Naive thymus-derived CD4-positive, alpha-beta T cell (primary cell): ENCODE data around the gene OSBPL1A. TPM values are rescaled to one million over a fixed set of nuclear protein-coding genes. Genes with fewer than 3 reads are reported as not detected.
"Not testable (repeated sequence)": the region's sequence is repeated elsewhere in the genome, so short reads cannot be mapped to it uniquely, and the experiment has no call there.

Experiments
- ATAC-seq: fragments of 150-1000 bp; cut with Tn5 transposase; 2 replicates; pipeline ENCODE4 v1.10.0; 2021; ENCODE audit warnings: mild to moderate bottlenecking, moderate library complexity
- CTCF ChIA-PET: fragments of 350-600 bp; sonication (Branson Sonifier 250); formaldehyde crosslinking; loops from one replicate; lab custom pipeline; 2021; ENCODE audit warnings: antibody characterized with exemption; lab: Charles Lee
- POLR2A ChIA-PET: fragments of 350-600 bp; sonication (Branson Sonifier 250); formaldehyde crosslinking; loops from one replicate; lab custom pipeline; 2021; ENCODE audit warnings: antibody characterized with exemption, inconsistent platforms; lab: Charles Lee
- DNase-seq, 9 donors: peaks; one replicate each; pipeline versions ENCODE4 v3.0.0 to v3.0.0-alpha.2; 2020 to 2022; ENCODE audit warnings: mixed read lengths in 1 of 9
- H3K27ac ChIP-seq: one replicate; pipeline ENCODE4 v1.7.0; 2013; ENCODE audit warnings: mild to moderate bottlenecking, low read depth, low read length, moderate library complexity
- H3K27me3 ChIP-seq, 2 donors: one replicate each; pipeline ENCODE4 v1.7.0; 2013; ENCODE audit warnings: low read length in 2 of 2, mild to moderate bottlenecking in 2 of 2, moderate library complexity in 2 of 2; ENCODE audit not compliant: control insufficient read depth in 2 of 2, insufficient read depth in 2 of 2
- H3K36me3 ChIP-seq, 3 experiments: 1 replicate in 2 of 3; 2 replicates in 1 of 3; pipeline ENCODE4 v1.7.0; 2013; ENCODE audit warnings: low read length in 3 of 3, mild to moderate bottlenecking in 3 of 3, moderate library complexity in 1 of 3; ENCODE audit not compliant: insufficient read depth in 3 of 3, control insufficient read depth in 2 of 3
- H3K4me1 ChIP-seq, 2 donors: one replicate each; pipeline ENCODE4 v1.7.0; 2013; ENCODE audit warnings: low read length in 2 of 2, mild to moderate bottlenecking in 2 of 2, moderate library complexity in 1 of 2; ENCODE audit not compliant: control insufficient read depth in 2 of 2, insufficient read depth in 2 of 2
- H3K4me3 ChIP-seq: 2 replicates; pipeline ENCODE4 v1.7.0; 2013; ENCODE audit warnings: mild to moderate bottlenecking, low read length
- H3K9me3 ChIP-seq, 3 experiments: 1 replicate in 2 of 3; 2 replicates in 1 of 3; pipeline ENCODE4 v1.7.0; 2013; ENCODE audit warnings: low read length in 3 of 3; ENCODE audit not compliant: control insufficient read depth in 2 of 3
- H3K27ac Mint-ChIP-seq, 9 donors: one replicate each; pipeline ENCODE4 v1.8.0; 2020 to 2022; ENCODE audit warnings: mixed read lengths in 9 of 9, mild to moderate bottlenecking in 8 of 9, moderate library complexity in 5 of 9, inconsistent platforms in 2 of 9
- H3K27me3 Mint-ChIP-seq, 5 donors: one replicate each; pipeline ENCODE4 v1.8.0; 2021 to 2022; ENCODE audit warnings: mixed read lengths in 5 of 5, mild to moderate bottlenecking in 1 of 5
- H3K36me3 Mint-ChIP-seq, 5 donors: one replicate each; pipeline ENCODE4 v1.8.0; 2020 to 2022; ENCODE audit warnings: mixed read lengths in 5 of 5, mild to moderate bottlenecking in 3 of 5, inconsistent platforms in 1 of 5
- H3K4me1 Mint-ChIP-seq, 7 donors: one replicate each; pipeline ENCODE4 v1.8.0; 2020 to 2022; ENCODE audit warnings: mixed read lengths in 7 of 7, mild to moderate bottlenecking in 3 of 7, inconsistent platforms in 1 of 7
- H3K4me3 Mint-ChIP-seq, 10 donors: one replicate each; pipeline ENCODE4 v1.8.0; 2020 to 2022; ENCODE audit warnings: mild to moderate bottlenecking in 10 of 10, mixed read lengths in 10 of 10, moderate library complexity in 6 of 10, inconsistent platforms in 2 of 10
- H3K9me3 Mint-ChIP-seq, 11 donors: one replicate each; pipeline ENCODE4 v1.8.0; 2020 to 2022; ENCODE audit warnings: mixed read lengths in 11 of 11, mild to moderate bottlenecking in 4 of 11, inconsistent platforms in 1 of 11, moderate library complexity in 1 of 11
- intact Hi-C, 2 donors: fragments of 100-400 bp; cut with micrococcal nuclease; formaldehyde crosslinking; loops; one replicate each; pipeline ENCODE4 v1.15.1; 2023
- polyA plus RNA-seq, 2 donors: library from polyadenylated mRNA; unstranded; fragments of 300-500 nt; fragmentation: Illumina TruSeq; gene quantifications; one replicate each; pipeline ENCODE4 v1.2.3, GENCODE V29; 2021
- total RNA-seq, 6 experiments: library from RNA in 5 of 6; stranded (reverse) in 5 of 6; gene quantifications; 1 replicate in 5 of 6; 2 replicates in 1 of 6; pipeline ENCODE4 v1.2.3 and lab custom pipeline; 2021 to 2026

The OSBPL1A gene
- total and polyA plus RNA-seq, 7 experiments from 2014 or later, result 1.8 to 7.7 (median 3.9) TPM

DNA sequence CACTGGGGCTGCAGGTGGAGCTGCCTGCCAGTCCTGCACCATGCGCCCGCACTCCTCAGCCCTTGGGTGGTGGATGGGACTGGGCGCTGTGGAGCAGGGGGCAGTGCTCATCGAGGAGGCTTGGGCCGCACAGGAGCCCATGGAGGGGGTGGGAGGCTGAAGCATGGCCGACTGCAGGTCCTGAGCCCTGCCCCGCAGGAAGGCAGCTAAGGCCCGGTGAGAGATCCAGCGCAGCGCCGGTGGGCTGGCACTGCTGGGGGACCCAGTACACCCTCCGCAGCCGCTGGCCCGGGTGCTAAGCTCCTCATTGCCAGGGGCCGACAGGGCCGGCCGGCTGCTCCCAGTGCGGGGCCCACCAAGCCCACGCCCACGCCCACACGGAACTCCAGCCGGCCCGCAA, 21.1 kb downstream of the OSBPL1A start:
- H3K4me3 ChIP-seq, H3K4me1 ChIP-seq, H3K36me3 ChIP-seq, H3K27me3 Mint-ChIP-seq, H3K27ac ChIP-seq, H3K27me3 ChIP-seq, intact Hi-C loops, POLR2A ChIA-PET, CTCF ChIA-PET, H3K27ac Mint-ChIP-seq, DNase-seq, ATAC-seq, H3K9me3 Mint-ChIP-seq, H3K4me1 Mint-ChIP-seq, H3K4me3 Mint-ChIP-seq, H3K9me3 ChIP-seq: not testable (repeated sequence)
- peaks cover 0 to 30% (median 4%) of the 10 kb centered on the region in 5 donors for H3K36me3 Mint-ChIP-seq

DNA sequence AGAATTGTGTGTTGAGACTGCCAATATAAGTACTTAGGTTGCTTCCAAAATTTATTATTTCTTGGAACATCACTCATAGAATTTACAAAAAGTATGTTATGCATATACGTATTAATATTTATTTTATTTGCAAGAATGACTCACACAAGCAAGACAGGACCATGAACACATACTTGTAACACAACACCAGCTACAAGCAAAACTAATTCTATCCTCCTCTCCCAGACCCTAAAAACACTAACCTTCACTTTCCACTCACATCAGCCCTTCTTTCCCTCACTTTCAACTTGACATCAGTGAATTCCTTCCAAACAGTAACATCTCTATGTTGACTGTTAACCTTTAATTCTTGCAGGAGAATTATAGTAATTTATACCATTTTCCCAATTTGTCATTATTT, 24.3 kb downstream of the OSBPL1A start:
- Histone ChIP-seq H3K9me3 (no peaks in the 10 kb centered on the region), H3K4me3 (no peak overlapping the region), H3K36me3 (no peaks in the 10 kb centered on the region), H3K27me3 (no peaks in the 10 kb centered on the region), H3K4me1 (peaks cover 0 to 8% of the 10 kb centered on the region in 2 donors), H3K27ac (no peak overlapping the region)
- H3K4me1 Mint-ChIP-seq, result peaks cover 4 to 22% (median 13%) of the 10 kb centered on the region in 7 donors
- DNase-seq, result no peak
- intact Hi-C loops, result no loop called here
- ATAC-seq, result no peak
- no peak overlapping the region for H3K27ac Mint-ChIP-seq
- H3K27me3 Mint-ChIP-seq, result peaks cover 0 to 4% (median 0%) of the 10 kb centered on the region in 5 donors
- ChIA-PET POLR2A (no interaction called here), CTCF (no interaction called here)
- no peak overlapping the region for H3K4me3 Mint-ChIP-seq
- H3K9me3 Mint-ChIP-seq, result no peaks in the 10 kb centered on the region
- H3K36me3 Mint-ChIP-seq, result peaks cover 0 to 21% (median 4%) of the 10 kb centered on the region in 5 donors

- Mint-ChIP-seq H3K27ac (no peak overlapping the region), H3K27me3 (peaks cover 0 to 4% (median 0%) of the 10 kb centered on the region in 5 donors), H3K4me3 (no peak overlapping the region), H3K4me1 (peaks cover 4 to 24% (median 15%) of the 10 kb centered on the region in 7 donors), H3K9me3 (no peaks in the 10 kb centered on the region), H3K36me3 (peaks cover 0 to 21% (median 4%) of the 10 kb centered on the region in 5 donors)
- no peak for DNase-seq
- intact Hi-C loops, result no loop called here
- no peaks in the 10 kb centered on the region for H3K9me3 ChIP-seq
- ChIA-PET POLR2A (interaction anchor here (0.5 kb wide), 1 partner anchor 515 kb away, joined by 4 read pairs; no protein-coding TSS in a partner anchor), CTCF (no interaction called here)
- no peak for ATAC-seq
- no peaks in the 10 kb centered on the region for H3K36me3 ChIP-seq
- H3K4me1 ChIP-seq, result peaks cover 0 to 8% of the 10 kb centered on the region in 2 donors
- no peak overlapping the region for H3K4me3 ChIP-seq
- no peak overlapping the region for H3K27ac ChIP-seq
- no peaks in the 10 kb centered on the region for H3K27me3 ChIP-seq
These were observed 25.2 kb downstream of the OSBPL1A start for GRCh38 chr18:24372279-24372872.

DNA sequence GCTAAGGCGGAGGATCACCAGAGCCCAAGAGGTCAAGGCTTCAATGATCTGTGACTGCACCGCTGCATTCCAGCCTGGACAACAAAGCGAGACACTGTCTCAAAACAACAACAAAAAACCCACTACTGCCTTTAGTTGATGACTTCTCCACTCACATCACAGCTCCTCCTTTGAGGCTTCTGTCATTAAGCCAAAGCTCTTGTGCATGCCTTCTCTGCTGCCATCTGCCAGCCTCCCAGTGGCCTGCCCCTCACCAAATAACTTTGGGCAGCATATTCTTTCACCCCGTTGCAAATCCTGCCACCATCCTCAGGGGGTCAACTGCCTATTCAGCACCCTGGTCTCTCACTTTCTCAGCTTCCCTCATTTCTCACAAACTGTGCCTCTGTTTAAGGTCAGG, 27.5 kb downstream of the OSBPL1A start:
- no peak for DNase-seq
- no peak overlapping the region for H3K27ac ChIP-seq
- H3K4me1 ChIP-seq, result peaks cover 0 to 8% of the 10 kb centered on the region in 2 donors
- no peaks in the 10 kb centered on the region for H3K36me3 ChIP-seq
- no peak overlapping the region for H3K4me3 ChIP-seq
- Mint-ChIP-seq H3K4me1 (peaks cover 4 to 24% (median 15%) of the 10 kb centered on the region in 7 donors), H3K4me3 (peak overlapping the region in 1 of 10 donors; percentile 28), H3K36me3 (peaks cover 0 to 16% (median 7%) of the 10 kb centered on the region in 5 donors), H3K9me3 (no peaks in the 10 kb centered on the region), H3K27me3 (peaks cover 0 to 4% (median 0%) of the 10 kb centered on the region in 5 donors), H3K27ac (peak overlapping the region in 2 of 9 donors; percentile 26 to 75)
- no peak for ATAC-seq
- intact Hi-C loops, result no loop called here
- H3K27me3 ChIP-seq, result no peaks in the 10 kb centered on the region
- ChIA-PET CTCF (interaction anchor here (1.2 kb wide), 1 partner anchor 10 kb away, joined by 3 read pairs; no protein-coding TSS in a partner anchor), POLR2A (no interaction called here)
- H3K9me3 ChIP-seq, result no peaks in the 10 kb centered on the region

DNA sequence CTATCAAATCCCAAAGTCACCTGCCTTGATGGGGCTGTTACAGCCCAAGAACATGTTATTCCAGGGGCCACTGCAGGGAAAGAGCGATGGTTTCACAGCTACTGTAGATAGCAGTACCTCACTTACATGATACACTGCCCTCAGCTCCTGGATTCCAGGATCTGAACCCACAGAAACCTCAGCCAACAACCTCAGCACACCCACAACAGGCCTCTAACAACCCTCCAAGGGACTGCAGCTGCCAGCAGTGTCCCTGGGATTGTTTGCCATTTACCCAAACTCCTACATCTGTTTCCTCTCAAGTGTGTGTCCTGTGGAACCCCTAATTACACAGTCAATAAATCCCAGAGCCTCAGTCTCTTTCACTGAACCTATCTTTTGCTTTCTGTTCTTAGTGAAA, 28.2 kb downstream of the OSBPL1A start:
- ChIA-PET POLR2A (no interaction called here), CTCF (no interaction called here)
- H3K27ac Mint-ChIP-seq, result peak overlapping the region in 5 of 9 donors; percentile 29 to 73 (median 48)
- intact Hi-C loops, result loop anchor here in 1 of 2 donors (10.0 kb wide), 1 partner anchor 1525 kb away; no protein-coding TSS in a partner anchor
- H3K36me3 ChIP-seq, result no peaks in the 10 kb centered on the region
- peaks cover 0 to 11% (median 7%) of the 10 kb centered on the region in 5 donors for H3K36me3 Mint-ChIP-seq
- H3K27ac ChIP-seq, result no peak overlapping the region
- ATAC-seq (no peak), DNase-seq (peak in 1 of 9 donors; percentile 46)
- H3K4me3 ChIP-seq, result no peak overlapping the region
- H3K4me1 ChIP-seq, result peaks cover 0 to 8% of the 10 kb centered on the region in 2 donors
- H3K4me3 Mint-ChIP-seq, result peak overlapping the region in 1 of 10 donors; percentile 35
- no peaks in the 10 kb centered on the region for H3K9me3 ChIP-seq
- no peaks in the 10 kb centered on the region for H3K27me3 ChIP-seq
- H3K27me3 Mint-ChIP-seq, result peaks cover 0 to 4% (median 0%) of the 10 kb centered on the region in 5 donors
- no peaks in the 10 kb centered on the region for H3K9me3 Mint-ChIP-seq
- H3K4me1 Mint-ChIP-seq, result peaks cover 4 to 24% (median 15%) of the 10 kb centered on the region in 7 donors

GRCh38 chr18:24368749-24369148, 28.9 kb downstream of the OSBPL1A start:
- ATAC-seq (peak; percentile 20), DNase-seq (peak in 3 of 9 donors; percentile 1 to 57 (median 2))
- Mint-ChIP-seq H3K4me3 (peak overlapping the region in 3 of 10 donors; percentile 15 to 55 (median 32)), H3K4me1 (peaks cover 4 to 24% (median 15%) of the 10 kb centered on the region in 7 donors), H3K36me3 (peaks cover 0 to 8% (median 4%) of the 10 kb centered on the region in 5 donors), H3K27me3 (peaks cover 0 to 4% (median 0%) of the 10 kb centered on the region in 5 donors), H3K27ac (peak overlapping the region in 8 of 9 donors; percentile 21 to 79 (median 49)), H3K9me3 (no peaks in the 10 kb centered on the region)
- no peaks in the 10 kb centered on the region for H3K9me3 ChIP-seq
- H3K4me1 ChIP-seq, result peaks cover 0 to 8% of the 10 kb centered on the region in 2 donors
- intact Hi-C loops, result loop anchor here in 1 of 2 donors (10.0 kb wide), 1 partner anchor 1526 kb away; no protein-coding TSS in a partner anchor
- H3K27ac ChIP-seq, result no peak overlapping the region
- ChIA-PET POLR2A (no interaction called here), CTCF (interaction anchor here (1.4 kb wide), 1 partner anchor 9 kb away, joined by 3 read pairs; no protein-coding TSS in a partner anchor)
- no peaks in the 10 kb centered on the region for H3K27me3 ChIP-seq
- no peak overlapping the region for H3K4me3 ChIP-seq
- no peaks in the 10 kb centered on the region for H3K36me3 ChIP-seq
